GM21526 (cell line): Measurements from ENCODE around the gene SLC15A3.

Experiments
- ATAC-seq: cut with Tn5 transposase; IDR thresholded peaks from one replicate; pipeline ENCODE4 v1.9.1; 2021; ENCODE audit warnings: moderate library complexity; ENCODE audit not compliant: unreplicated experiment, low FRiP score

Gene SLC15A3

GRCh38 chr11:60948250-60948649 is 3.7 kb downstream of the SLC15A3 start:
- ATAC-seq = no peak

- ATAC-seq = no peak
These were observed 4.3 kb downstream of the SLC15A3 start for GRCh38 chr11:60947700-60948099.

GRCh38 chr11:60946601-60947264 is 5.2 kb downstream of the SLC15A3 start:
- no peak for ATAC-seq

- no peak for ATAC-seq
These were observed 6.7 kb downstream of the SLC15A3 start for GRCh38 chr11:60945295-60945667.

GRCh38 chr11:60944490-60945294 is 7.3 kb downstream of the SLC15A3 start:
- ATAC-seq = no peak

DNA sequence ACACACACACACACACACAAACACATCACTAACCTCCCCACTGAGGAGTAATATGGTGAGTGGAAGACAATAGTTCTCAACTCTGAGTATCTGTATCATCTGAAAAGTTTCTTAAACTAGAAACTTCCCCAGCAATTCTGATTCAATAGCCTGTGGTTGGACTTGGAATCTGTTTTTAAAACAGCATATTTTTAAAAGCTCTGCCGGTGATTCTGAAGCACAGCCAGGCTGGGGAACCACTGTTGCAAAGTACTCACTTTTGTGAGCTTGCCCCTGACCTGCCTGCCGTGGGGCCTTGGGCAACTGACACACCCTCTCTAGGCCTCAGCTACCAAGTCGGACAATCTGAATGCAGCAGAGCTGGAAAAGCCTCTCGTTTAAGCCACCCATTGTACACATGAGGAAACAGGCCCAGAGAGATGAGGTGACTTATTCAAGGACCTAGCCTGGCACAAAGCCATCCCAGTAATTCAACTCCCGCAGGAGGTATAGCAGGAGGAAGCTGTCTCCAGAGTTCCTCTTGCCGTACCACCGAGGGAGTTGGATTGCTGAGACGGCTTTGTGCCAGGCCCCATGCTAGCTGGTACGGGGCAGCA is 8.9 kb downstream of the SLC15A3 start:
- ATAC-seq = no peak

DNA sequence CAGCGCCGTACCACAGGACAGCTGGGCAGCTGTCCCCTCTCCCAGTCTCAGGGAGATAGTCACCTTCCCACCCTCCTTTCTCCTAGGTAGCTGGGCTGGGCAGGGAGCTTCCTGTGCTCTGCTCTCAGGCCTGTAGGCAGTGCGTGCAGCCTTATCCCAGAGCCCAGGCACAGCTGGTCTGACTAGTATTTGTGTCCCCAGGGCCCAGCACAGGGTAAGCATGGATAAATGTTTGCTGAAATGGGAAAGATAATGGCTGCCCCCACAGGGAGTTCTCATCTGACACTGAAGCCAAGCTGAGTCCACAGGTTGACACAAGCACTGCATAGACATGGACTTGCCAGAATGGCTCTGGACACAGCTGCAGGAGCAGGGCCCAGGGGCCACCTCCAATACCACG is 9.8 kb downstream of the SLC15A3 start:
- ATAC-seq = no peak

- ATAC-seq = no peak
These were observed 10.4 kb downstream of the SLC15A3 start for GRCh38 chr11:60941371-60942119.

DNA sequence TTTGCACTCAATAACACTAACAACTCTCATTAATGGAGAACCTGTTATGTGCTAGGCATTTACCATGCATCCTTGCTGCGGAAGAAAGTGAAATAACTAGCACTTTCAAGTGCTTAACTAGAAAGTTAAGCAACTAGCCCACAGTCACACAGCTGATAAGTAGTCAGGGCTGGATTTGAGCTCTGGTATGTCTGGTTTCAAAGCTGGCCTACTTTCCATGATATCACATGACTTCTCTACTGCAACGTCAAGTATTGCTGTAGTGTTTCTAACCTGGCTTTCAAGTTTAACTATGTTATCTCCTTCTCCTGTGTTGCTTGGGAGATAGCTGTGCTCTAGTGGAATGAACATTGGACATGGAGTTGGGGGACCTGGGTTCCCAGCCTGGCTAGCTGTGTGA is 12.1 kb downstream of the SLC15A3 start:
- ATAC-seq = no peak

GRCh38 chr11:60939301-60939700 is 12.7 kb downstream of the SLC15A3 start:
- no peak for ATAC-seq

DNA sequence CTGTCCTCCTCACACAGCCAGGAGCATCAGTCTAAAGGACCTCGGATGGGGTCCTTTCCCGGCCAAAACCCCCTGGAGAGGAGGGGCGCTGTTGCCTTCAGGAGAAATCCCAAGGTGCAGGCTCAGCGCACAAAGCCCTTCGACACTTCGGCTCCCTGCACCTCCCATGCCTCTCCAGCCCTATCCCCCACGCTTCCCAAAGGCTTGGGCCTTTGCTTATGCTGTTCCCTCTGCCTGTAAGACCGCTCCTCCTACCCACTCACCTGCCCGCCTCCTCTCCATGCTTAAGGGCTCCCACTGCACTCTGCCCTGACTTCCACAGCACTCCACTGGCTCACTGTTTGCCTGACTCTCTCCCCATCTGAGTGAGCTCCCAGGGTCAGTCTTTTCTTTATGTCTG is 13.5 kb downstream of the SLC15A3 start:
- ATAC-seq = no peak

DNA sequence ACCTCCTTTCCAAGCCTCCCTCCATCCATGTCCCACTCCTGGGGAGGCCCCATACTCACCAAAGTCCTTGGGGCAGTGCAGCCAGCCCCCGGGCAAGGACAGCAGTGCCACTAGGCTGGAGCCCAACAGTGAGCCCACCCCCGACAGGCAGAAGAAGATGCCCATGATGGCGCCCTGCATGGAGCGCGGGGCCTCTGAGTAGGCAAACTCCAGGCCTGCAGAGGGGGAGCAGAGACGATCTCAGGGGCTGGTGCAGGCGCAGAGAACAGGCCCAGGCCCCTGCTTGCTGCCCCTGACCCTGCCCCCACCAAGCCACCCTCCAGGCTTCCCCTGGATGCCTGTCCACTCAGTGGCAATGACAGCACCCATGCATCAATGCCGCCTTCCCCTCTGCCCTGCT is 14.2 kb downstream of the SLC15A3 start:
- no peak for ATAC-seq

- ATAC-seq = no peak
These were observed 14.8 kb downstream of the SLC15A3 start for GRCh38 chr11:60937144-60937527.

DNA sequence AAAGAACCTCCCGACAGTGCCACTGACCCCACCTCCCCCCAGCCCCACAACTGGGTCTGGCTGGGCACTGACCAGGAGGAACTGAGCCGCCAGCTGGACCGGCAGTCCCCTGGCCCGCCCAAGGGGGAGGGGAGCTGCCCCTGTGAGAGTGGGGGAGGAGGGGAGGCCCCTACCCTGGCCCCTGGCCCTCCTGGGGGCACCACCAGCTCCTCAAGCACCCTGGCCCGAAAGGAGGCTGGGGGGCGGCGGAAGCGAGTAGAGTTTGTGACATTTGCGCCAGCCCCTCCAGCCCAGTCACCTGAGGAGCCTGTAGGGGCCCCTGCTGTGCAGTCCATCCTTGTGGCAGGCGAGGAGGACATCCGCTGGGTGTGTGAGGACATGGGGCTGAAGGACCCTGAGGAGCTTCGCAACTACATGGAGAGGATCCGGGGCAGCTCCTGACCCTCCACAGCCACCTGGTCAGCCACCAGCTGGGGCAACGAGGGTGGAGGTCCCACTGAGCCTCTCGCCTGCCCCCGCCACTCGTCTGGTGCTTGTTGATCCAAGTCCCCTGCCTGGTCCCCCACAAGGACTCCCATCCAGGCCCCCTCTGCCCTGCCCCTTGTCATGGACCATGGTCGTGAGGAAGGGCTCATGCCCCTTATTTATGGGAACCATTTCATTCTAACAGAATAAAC is 15.4 kb downstream of the SLC15A3 start:
- no peak for ATAC-seq

GRCh38 chr11:60935676-60936442 is 16.1 kb downstream of the SLC15A3 start:
- no peak for ATAC-seq

GRCh38 chr11:60934790-60935605 is 17.0 kb downstream of the SLC15A3 start:
- no peak for ATAC-seq

DNA sequence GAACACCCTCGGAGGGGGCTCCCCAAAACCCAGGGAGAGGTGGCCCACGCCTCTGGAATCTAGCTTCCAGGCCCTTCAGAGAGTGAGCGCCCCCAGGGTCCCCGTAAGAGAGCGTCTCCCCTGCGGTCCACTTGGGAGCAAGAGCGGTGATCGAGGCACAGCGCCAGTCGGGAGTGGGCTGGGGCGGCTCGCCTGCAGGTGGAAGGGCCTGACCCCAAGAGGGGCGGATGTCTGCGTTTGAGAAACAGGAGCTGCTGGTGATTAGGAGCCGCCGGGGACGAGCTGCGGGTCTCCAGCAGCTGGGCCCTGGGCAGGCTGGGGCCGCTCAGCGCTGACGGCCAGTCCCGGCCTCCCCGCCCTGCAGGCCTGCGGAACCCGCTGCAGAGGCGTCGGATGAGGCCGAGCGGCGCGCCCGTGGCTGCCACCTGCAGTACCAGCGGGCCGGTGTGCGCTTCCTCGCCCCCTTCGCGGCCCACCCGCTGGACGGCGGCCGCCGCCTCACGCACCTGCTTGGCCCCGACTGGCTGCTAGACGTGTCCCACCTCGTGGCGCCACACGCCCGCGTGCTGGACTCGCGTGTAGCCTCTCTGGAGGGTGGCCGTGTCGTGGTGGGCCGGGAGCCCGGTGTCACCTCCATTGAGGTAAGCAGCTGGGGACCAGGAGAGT is 17.7 kb downstream of the SLC15A3 start:
- ATAC-seq = no peak

GRCh38 chr11:60933416-60934123 is 18.4 kb downstream of the SLC15A3 start:
- no peak for ATAC-seq
